HG03097 (cell line): ENCODE measurements around the gene UGT1A7.

Experiments
- ATAC-seq: cut with Tn5 transposase; IDR thresholded peaks from one replicate; pipeline ENCODE4 v1.9.1; 2021; ENCODE audit not compliant: unreplicated experiment, low FRiP score

The UGT1A7 gene

DNA sequence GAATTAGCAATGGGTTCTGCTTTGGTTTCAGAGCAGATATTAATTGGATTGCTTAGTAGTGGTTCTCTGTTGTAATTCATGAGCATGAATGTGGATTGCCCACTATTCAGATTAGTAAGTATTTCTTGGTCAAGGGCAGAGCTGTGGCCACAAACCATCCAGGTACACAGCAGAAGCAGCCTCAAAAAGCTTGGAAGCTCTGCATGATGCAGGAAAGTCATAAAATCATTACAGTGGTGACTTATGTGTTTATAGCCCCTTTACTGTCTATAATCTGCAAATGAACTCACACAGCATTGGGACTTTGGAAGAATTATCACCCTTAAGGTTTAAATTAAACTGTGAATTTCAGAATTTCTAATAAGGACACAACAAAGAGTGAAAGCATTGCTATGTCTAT lies 76.4 kb downstream of the UGT1A7 start:
- no peak for ATAC-seq

DNA sequence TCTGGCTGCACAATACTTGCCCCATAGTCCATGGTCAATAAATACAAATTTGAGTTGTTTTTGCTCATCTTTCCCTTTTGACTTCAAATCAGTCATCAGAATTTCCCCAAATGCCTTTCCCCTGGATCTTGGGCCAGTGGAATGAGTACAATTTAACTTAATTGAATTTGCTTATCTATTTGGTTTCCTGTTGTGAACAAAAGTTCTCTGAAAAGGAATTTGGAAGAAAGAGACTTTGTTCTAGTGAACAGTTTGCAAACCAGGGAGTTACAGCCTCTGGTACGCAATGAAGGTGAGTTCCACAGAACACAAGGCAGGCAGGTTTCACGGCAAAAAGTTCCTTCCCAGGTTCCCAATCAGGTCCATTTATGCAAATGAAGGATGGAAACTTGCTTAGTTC lies 77.1 kb downstream of the UGT1A7 start:
- no peak for ATAC-seq

DNA sequence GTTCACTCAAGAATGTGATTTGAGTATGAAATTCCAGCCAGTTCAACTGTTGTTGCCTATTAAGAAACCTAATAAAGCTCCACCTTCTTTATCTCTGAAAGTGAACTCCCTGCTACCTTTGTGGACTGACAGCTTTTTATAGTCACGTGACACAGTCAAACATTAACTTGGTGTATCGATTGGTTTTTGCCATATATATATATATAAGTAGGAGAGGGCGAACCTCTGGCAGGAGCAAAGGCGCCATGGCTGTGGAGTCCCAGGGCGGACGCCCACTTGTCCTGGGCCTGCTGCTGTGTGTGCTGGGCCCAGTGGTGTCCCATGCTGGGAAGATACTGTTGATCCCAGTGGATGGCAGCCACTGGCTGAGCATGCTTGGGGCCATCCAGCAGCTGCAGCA lies 78.3 kb downstream of the UGT1A7 start, which contains the start of gene UGT1A1:
Gene UGT1A1 (plus strand): TSS at position 228 of the 400 bp plus-strand sequence. CDS start 18 bp downstream, at position 246.
- no peak for ATAC-seq

DNA sequence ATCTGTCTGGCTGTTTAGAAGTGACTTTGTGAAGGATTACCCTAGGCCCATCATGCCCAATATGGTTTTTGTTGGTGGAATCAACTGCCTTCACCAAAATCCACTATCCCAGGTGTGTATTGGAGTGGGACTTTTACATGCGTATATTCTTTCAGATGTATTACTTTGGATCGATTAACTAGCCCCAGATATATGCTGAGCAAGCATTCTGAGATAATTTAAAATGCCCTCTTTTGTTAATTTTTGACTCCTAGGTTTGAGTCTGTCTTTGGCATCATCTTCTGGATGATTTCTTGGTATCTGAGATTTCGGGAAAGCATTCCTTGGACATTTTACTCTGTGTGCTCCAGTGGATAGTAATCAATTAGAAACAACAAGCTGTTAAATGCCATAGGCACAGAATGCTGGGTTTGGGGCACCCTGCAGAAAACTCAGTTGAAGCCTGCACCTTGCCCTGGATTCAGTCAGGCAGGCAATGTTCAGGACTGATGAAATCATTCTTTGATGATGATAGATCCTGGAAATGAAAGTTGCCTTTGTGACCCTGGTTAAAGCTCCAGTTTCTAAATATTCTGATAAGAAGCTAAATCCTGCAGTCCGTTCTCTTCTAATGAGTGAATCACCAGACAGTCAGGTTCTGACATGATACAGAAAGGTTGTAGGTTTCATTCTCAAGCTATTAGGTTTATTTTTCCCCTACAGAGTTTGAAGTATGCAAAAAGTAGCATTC lies 79.5 kb downstream of the UGT1A7 start:
- no peak for ATAC-seq

DNA sequence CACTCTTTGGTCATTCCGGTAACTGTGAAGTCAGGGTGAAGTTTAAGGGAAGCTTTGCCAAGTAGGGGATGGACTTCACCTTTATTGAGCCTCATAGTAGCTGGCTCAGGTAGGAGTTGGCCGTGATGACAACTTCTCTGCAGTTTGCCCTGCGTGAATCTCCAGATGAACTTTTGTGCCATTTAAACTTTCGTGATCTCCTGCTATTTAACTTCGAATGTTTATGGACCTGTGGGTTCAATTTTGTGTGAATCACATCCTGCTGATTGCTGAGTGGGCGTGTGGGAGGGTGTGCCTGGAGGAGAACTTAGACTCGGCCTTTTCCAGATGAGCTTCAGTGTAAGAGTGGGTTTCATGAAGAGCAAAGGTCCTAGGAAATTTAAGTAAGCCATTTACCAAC lies 82.6 kb downstream of the UGT1A7 start:
- ATAC-seq: no peak

DNA sequence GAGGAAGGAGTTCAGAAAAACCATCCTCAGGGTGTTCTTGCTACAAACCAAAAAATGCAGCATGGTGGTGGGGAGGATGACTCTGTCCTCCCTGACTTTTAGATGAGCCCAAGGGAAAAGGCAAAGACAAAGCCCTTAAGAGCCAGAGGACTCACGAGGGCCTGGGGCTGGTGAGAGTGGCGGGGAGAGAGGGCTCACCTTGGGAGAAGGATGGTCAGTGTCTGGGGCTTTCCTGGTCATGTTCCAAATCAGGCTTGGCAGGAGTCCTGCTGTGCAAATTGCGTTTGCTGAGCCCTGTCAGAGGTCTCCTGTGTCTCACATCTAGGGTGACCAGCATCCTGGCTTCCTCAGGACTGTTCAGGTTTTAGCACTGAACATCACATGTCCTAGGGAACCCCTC lies 83.1 kb downstream of the UGT1A7 start:
- ATAC-seq: no peak

DNA sequence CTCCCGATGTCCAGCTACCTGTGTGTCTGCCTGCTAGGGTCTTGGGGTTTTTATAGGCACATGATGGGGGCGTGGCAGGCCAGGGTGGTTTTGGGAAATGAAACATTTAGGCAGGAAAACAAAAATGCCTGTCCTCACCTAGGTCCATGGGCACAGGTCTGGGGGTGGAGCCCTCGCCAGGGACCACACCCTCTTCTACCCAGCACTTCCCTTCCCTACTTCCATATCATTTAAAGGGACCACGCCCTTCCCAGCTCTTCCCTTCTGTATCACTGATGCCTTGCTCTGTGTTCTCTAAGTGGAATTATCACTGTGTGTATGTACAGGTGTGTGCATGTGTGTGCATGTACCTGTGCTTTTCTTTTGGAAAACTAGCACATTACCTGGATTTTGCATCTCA lies 84.7 kb downstream of the UGT1A7 start:
- ATAC-seq: no peak

DNA sequence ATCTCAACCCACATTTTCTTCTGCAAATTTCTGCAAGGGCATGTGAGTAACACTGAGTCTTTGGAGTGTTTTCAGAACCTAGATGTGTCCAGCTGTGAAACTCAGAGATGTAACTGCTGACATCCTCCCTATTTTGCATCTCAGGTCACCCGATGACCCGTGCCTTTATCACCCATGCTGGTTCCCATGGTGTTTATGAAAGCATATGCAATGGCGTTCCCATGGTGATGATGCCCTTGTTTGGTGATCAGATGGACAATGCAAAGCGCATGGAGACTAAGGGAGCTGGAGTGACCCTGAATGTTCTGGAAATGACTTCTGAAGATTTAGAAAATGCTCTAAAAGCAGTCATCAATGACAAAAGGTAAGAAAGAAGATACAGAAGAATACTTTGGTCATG lies 86.4 kb downstream of the UGT1A7 start:
- no peak for ATAC-seq

DNA sequence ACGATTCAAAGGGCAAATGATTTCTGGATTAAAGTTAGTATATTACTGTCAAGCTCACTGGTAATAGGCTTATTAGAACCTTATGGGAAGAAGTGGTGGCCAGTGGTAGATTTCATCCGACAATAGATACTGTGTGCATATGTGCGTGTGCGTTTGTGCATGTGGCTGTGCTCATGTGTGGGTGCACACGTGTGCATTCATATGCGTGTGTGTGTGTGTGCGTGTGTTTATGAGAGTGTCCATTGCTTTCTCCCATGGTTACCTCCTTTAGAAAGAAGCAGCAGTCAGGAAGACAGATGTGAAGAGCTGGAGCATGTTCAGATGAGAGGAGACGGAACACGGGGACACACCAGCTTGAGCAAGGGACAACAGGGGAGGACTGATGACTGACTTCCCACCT lies 87.6 kb downstream of the UGT1A7 start:
- no peak for ATAC-seq

DNA sequence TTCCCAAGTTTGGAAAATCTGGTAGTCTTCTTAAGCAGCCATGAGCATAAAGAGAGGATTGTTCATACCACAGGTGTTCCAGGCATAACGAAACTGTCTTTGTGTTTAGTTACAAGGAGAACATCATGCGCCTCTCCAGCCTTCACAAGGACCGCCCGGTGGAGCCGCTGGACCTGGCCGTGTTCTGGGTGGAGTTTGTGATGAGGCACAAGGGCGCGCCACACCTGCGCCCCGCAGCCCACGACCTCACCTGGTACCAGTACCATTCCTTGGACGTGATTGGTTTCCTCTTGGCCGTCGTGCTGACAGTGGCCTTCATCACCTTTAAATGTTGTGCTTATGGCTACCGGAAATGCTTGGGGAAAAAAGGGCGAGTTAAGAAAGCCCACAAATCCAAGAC lies 90.5 kb downstream of the UGT1A7 start:
- ATAC-seq: no peak

DNA sequence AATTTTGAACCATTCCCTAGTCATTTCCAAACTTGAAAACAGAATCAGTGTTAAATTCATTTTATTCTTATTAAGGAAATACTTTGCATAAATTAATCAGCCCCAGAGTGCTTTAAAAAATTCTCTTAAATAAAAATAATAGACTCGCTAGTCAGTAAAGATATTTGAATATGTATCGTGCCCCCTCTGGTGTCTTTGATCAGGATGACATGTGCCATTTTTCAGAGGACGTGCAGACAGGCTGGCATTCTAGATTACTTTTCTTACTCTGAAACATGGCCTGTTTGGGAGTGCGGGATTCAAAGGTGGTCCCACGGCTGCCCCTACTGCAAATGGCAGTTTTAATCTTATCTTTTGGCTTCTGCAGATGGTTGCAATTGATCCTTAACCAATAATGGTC lies 90.9 kb downstream of the UGT1A7 start:
- ATAC-seq: no peak

DNA sequence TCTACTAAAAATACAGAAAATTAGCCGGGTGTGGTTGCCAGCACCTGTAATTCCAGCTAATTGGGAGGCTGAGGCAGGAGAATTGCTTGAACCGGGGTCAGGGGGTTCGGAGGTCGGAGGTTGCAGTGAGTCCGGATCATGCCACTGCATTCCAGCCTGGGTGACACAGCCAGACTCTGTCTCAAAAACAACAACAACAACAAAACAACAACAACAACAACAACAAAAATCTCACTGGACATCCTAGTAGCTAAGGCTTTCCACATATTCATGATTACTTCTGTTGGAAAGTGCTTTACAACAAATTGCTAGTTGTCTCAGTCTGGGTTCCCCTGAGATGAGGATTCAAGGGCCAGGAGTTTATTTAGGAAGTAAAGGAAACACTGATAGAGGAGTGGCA lies 92.2 kb downstream of the UGT1A7 start:
- no peak for ATAC-seq

DNA sequence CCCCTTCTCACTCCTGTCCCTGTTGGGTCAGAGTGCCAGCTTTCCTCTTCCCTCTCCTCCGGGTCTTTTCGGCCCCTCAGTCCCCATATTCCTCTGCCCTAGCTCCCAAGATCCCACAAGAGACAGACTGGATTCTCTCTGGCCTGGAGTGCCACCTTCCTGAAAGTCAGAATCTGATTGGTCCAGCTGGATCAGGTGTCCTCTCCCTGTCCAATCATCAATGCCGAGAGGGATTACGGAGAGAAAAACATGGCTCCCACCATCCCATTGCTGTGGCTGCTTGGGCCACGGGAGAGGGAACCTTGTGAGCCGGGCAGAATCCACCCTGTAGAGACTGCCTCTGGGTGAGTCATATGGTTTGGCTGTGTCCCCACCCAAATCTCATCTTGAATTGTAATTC lies 93.7 kb downstream of the UGT1A7 start:
- no peak for ATAC-seq

DNA sequence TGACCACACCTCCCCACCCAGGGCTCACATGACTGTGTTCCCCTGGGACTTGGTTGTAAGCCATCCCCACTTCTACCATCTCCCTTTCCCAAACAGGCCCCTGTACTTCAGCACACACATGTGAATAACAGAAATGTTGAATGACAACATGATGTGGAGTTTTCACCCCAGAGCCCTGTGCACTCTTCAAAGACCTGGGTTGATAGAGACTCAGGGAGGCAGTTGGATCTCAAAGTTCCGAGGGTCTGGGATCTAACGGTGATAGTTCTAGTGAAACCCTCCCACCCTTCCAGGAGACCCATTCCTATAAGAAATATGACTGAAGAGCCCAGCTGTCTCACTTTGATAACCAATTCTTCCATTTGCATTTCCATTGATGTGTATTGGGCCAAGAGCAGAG lies 96.3 kb downstream of the UGT1A7 start, which contains the start of gene MROH2A:
Gene MROH2A (plus strand): TSS at position 301 of the 400 bp plus-strand sequence. CDS start 1,029 bp downstream, outside the sequence.
- ATAC-seq: no peak

DNA sequence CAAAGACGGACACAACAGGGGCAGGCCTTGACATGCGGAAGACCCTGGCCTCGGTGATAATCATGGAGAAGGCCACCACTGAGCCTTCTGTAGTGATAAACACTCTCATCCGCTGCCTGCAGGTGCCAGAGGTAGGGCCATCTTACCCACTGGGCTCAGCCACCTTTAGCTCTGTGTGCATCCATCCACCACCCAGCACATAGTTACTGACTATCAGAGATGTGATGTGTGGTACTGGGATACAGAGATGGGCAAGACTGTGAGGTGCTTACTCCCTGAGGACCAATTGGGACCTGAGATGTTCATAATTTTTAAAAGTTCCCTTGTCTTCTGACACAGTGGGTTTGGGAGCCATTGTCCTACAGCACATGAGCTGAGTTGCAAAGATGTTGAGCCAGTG lies 98.0 kb downstream of the UGT1A7 start:
- ATAC-seq: no peak

DNA sequence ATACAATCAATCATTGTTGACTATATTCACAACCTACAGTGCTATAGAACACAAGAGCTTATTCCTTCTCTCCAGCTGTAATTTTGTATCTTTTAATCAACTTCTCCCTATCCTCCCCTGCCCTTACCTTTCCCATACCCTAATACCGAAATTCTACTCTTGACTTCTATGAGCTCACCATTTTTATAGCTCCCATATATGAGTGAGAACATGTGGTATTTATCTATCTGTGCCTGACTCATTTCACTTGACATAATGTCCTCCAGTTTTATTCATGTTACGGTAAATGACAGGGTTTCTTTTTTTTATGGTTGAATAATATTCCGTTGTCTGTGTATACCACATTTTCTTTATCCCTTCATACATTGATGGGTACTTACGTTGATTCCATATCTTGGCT lies 99.1 kb downstream of the UGT1A7 start:
- ATAC-seq: no peak

DNA sequence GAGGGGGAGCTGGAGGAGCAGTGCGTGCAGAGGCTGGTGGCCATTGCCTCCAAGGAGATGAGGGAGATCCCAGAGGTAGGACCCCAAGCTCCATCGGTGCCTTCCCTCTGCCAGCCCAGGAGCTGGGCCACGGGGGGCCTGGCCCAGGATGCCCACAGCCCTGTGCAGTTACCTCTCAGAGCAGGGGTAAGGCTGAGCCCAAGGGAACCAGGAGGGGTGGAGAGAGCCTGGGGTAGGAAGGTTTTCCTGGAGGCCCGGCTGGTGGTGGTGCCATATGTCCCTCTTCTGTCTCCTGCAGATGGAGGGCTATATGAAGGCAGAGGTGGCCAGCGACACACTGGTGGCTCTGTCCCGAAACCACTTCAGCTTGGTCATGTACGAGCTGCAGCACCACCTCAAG lies 107.9 kb downstream of the UGT1A7 start:
- no peak for ATAC-seq

DNA sequence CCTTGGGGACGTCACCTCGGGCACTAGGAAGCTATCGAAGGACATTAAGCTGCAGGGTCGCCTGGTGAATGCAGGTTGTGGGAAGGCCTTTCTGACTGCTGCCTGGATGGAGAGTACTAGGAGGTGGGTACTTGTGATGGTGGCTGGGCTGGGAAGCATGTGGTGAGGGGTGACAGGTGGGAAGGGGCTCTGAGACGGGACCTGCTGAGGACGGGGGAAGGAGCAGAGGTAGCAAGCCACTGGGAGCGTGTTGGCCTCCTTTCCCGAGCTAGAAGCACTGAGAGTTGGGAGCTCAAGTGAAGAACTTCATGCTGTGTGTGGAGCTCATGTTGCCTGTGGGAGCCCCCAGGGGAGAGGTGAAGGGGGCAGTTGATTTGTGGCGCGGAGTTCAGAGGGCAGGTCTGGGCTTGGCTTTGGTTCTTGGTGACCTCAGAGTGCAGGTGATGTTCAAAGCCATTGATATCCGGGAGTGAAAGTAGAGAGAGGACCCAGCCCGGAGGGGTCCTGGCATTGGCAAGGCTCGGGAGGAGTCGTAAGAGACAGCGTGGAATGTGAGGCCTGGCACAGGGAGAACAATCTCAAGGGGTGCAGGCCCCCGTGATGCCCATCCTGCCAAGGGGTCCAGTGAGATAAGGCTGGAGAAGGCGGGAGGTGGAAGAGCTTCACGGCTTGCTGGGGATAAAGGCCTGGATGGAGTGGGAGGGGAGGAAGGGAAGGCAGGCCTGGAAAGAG lies 109.6 kb downstream of the UGT1A7 start:
- ATAC-seq: no peak

DNA sequence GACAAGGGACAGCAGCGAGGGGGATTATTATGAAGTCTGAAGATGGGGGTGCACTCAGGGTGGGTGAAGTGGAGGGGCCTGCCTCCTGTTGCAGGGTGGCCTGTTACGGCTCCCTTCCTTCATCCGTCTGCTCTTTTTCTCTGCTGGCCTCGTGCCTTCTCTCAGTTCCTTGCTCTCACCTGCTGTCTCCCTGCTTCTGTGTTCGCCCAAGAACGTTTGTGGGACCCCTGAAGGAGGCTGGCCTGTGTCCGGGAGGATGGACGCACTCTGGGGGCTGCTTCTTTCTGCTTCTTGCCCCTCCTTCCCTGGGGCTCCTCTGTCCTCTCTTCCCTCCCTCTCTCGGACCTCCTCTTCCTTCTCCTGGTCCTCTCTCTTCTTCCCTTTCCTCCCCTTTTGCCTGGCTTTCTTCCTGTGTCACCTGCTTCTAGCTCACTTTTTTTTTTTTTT lies 110.2 kb downstream of the UGT1A7 start:
- ATAC-seq: no peak

DNA sequence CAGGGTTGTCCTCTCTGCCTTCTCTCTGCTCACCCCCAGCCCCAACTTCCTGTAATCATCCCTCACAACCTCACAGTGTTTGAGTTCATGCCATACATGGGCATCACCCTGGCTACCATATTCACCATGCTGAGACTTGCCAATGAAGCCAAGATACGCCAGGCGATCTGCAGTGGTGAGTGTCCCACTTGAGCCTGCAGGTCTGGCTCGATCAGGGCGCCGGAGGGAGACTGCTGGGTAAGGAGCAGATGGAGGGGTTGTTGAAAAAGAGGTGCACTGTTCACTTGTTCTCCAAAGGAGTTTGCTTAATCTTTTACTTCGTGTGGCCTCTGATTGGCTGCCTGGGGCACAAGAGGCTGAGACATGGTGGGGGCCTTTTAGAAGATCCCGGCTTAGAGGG lies 111.0 kb downstream of the UGT1A7 start:
- ATAC-seq: no peak

DNA sequence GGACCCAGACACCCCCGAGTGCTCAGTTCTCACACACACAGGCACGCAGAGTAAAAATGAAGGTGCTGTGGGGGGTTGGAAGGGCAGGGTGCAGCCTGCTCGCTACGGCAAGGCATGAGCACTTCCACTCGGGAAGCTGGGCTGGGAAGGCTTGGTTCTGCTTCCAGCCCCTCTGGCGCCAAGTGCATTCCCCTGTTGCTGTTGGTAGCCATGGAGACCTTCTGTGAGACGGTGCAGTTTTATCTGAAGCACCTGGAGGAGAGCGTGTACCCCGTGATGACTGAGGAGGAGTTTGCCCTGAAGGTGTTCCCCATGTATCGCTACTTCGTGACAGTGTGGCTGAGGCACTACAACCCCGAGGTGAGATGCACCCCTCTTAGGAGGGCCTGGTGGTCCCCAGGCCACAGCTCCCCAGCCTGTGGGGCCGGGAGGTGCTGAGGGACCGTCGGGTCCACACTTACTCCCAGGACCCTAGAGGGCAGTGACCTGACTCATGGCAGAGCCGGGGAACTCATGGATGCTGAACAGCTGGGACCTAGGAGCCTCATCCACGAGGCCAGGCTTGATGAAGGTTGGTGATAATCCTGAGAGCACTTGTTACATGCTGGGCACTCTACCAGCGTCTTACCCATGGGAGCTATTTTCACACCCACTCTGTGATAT lies 111.9 kb downstream of the UGT1A7 start:
- no peak for ATAC-seq
